Stimulated activated CD4-positive, alpha-beta T cell treated with anti-CD3 and anti-CD28 coated beads, Interleukin-2, amount 100 ng/mL, for 4 hours (primary cell): Measurements from ENCODE around the gene GPR135.
"Not testable (repeated sequence)": the region's sequence is repeated elsewhere in the genome, so short reads cannot be mapped to it uniquely, and the experiment has no call there.

ENCODE experiments used
- DNase-seq: peaks from one replicate; pipeline ENCODE4 v3.0.0-alpha.2; 2020; ENCODE audit warnings: low read depth

GPR135 gene

GRCh38 chr14:59475709-59476108 lies 10.5 kb upstream of the GPR135 start:
- DNase-seq = no peak

GRCh38 chr14:59474172-59474571 lies 9.0 kb upstream of the GPR135 start:
- no peak for DNase-seq

GRCh38 chr14:59464486-59465315 lies 479 bp downstream of the GPR135 start:
- DNase-seq = peak; percentile 24

GRCh38 chr14:59463787-59464485 lies 1.2 kb downstream of the GPR135 start:
- DNase-seq = no peak

- DNase-seq = no peak
Measured at GRCh38 chr14:59461891-59462290, 3.3 kb downstream of the GPR135 start.

GRCh38 chr14:59460378-59460777 lies 4.8 kb downstream of the GPR135 start:
- DNase-seq = no peak

- no peak for DNase-seq
Measured at GRCh38 chr14:59458486-59458885, 6.7 kb downstream of the GPR135 start.

- no peak for DNase-seq
Measured at GRCh38 chr14:59455411-59455810, 9.8 kb downstream of the GPR135 start.

- DNase-seq = no peak
Measured at GRCh38 chr14:59454139-59454538, 11.0 kb downstream of the GPR135 start.

GRCh38 chr14:59451849-59452248 lies 13.3 kb downstream of the GPR135 start:
- DNase-seq = no peak

- no peak for DNase-seq
Measured at GRCh38 chr14:59450716-59451115, 14.5 kb downstream of the GPR135 start.

GRCh38 chr14:59448673-59449072 lies 16.5 kb downstream of the GPR135 start:
- DNase-seq = not testable (repeated sequence)

- no peak for DNase-seq
Measured at GRCh38 chr14:59439256-59439965, 25.8 kb downstream of the GPR135 start.

- DNase-seq = no peak
Measured at GRCh38 chr14:59438195-59438647, 27.0 kb downstream of the GPR135 start.

GRCh38 chr14:59435987-59436386 lies 29.2 kb downstream of the GPR135 start:
- no peak for DNase-seq

GRCh38 chr14:59435101-59435500 lies 30.1 kb downstream of the GPR135 start:
- DNase-seq = no peak

- DNase-seq = no peak
Measured at GRCh38 chr14:59429790-59430189, 35.4 kb downstream of the GPR135 start.

- no peak for DNase-seq
Measured at GRCh38 chr14:59428581-59429012, 36.6 kb downstream of the GPR135 start.

GRCh38 chr14:59427653-59428580 lies 37.3 kb downstream of the GPR135 start:
- DNase-seq = no peak

GRCh38 chr14:59425322-59425935 lies 39.8 kb downstream of the GPR135 start:
- DNase-seq = no peak
